DMS53 treated with DMSO at 0.1 percent for 48 hours (cell line): Measurements from ENCODE around the gene STRIT1.
"Not testable (repeated sequence)": the region's sequence is repeated elsewhere in the genome, so short reads cannot be mapped to it uniquely, and the experiment has no call there.

Experiments
- DNase-seq: peaks from one replicate; lab custom pipeline; 2025; ENCODE audit not compliant: unreplicated experiment; lab: John Stamatoyannopoulos, UW

STRIT1 gene

GRCh38 chr3:155313916-155314315 is 20.4 kb upstream of the STRIT1 start:
- DNase-seq = no peak

- DNase-seq = no peak
These were observed 19.8 kb upstream of the STRIT1 start for GRCh38 chr3:155313300-155313699.

GRCh38 chr3:155312781-155313180 is 19.3 kb upstream of the STRIT1 start:
- no peak for DNase-seq

- no peak for DNase-seq
These were observed 16.1 kb upstream of the STRIT1 start for GRCh38 chr3:155309581-155309980.

- DNase-seq = no peak
These were observed 15.3 kb upstream of the STRIT1 start for GRCh38 chr3:155308831-155309230.

GRCh38 chr3:155307183-155307582 is 13.7 kb upstream of the STRIT1 start:
- DNase-seq = no peak

GRCh38 chr3:155304394-155304793 is 10.9 kb upstream of the STRIT1 start:
- DNase-seq = no peak

DNA sequence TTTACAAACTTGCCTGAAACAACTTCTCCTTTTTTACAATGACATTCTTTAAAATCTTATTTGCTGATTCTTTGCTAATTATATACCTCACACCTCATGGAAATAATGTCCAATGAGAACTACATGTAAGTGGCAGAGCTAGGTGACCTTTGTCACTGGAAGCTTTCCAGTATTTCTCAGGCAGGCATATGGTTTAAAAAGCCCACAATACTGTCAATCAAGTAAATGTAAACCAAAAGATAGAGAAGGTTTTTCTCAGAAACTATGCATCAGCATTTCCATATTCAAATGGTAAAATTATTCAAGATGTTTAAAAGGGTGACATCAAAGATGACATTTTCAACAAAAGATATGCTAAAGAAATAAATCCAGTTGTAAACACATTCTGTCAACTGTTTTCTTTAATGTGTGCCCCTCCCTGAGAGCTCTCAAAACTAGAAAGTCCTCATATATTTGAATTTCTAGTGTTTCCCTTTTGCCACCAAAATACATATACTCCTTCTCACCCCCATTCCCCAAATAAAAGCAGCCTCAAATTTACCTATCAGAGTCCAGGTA is 10.1 kb upstream of the STRIT1 start:
- DNase-seq = no peak

DNA sequence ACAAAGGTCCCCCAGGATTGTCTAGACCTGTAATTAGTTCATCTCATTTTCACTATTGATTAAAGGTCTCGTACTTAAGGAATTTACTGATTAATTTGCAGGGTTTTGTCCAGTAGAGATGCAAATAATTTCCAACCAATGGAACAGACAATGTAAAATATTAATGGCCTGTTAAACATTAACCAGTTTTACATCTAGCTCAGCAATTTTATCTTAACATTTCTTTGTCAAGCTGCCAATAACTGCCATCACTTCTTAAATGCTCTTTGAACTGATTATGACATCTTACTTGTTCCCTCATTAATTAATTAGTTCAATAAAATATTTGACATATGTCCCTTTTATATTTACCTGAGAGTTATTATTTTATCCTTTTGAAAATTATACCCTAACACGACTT is 9.4 kb upstream of the STRIT1 start:
- no peak for DNase-seq

GRCh38 chr3:155302481-155302880 is 9.0 kb upstream of the STRIT1 start:
- no peak for DNase-seq

- no peak for DNase-seq
These were observed 3.6 kb upstream of the STRIT1 start for GRCh38 chr3:155297100-155297499.

DNA sequence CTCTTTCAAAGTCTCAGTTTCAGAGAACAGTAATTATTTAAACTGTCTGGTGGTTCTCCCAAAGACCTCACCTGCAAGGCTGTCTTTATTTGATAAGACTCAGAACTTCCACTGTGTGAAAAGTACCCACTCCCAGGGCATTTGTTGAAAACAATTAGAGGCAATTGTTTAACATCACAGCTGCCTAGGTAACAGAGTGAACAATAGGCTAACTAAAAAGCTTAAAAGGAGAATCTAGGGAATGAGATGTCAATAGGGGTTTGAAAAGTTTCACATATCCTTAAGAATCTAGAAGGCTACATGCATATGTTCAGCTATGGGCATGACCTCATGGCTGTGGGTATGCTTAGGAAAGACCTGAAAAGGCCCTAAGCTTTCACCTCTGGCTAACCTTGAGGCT is 2.9 kb upstream of the STRIT1 start:
- DNase-seq = no peak

DNA sequence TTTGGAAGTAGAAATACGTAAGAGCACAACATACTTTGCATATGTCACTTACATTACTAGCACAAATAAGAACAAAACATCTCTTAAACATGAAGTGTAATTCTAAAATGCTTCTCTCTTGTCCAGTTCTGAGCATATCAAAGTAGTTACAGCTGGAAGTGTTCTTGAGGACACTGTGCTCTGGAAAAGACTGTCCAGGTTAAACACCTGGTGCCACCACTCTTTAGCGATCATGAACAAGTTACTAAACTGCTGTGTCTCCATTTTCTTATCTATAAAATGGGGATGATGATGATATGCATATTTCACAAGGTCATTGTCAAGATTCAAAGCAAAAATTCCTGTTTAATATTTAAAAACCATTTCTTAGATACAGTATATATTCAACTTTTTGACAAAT is 790 bp downstream of the STRIT1 start:
- no peak for DNase-seq

- no peak for DNase-seq
These were observed 1.4 kb downstream of the STRIT1 start for GRCh38 chr3:155292133-155292532.

DNA sequence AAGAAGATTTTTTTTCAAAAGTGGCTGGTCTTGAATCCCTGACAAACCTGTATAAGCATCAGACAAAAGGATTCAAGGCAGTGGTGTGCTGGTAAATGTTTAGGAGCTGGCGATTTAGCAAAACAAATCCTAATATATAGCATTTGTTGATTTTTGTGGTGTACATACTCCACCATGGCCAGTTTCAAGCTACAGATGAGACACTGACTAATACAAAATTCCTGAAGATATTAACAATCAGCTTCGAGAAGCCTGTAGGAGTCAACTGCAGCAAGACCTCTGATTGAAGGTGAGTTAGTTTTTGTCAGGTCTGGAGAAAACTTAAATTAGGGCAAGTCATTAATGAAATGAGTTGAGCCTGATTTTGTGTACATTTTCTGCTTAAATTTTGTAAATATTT is 6.7 kb downstream of the STRIT1 start:
- DNase-seq = no peak

- no peak for DNase-seq
These were observed 7.5 kb downstream of the STRIT1 start for GRCh38 chr3:155285936-155286335.

DNA sequence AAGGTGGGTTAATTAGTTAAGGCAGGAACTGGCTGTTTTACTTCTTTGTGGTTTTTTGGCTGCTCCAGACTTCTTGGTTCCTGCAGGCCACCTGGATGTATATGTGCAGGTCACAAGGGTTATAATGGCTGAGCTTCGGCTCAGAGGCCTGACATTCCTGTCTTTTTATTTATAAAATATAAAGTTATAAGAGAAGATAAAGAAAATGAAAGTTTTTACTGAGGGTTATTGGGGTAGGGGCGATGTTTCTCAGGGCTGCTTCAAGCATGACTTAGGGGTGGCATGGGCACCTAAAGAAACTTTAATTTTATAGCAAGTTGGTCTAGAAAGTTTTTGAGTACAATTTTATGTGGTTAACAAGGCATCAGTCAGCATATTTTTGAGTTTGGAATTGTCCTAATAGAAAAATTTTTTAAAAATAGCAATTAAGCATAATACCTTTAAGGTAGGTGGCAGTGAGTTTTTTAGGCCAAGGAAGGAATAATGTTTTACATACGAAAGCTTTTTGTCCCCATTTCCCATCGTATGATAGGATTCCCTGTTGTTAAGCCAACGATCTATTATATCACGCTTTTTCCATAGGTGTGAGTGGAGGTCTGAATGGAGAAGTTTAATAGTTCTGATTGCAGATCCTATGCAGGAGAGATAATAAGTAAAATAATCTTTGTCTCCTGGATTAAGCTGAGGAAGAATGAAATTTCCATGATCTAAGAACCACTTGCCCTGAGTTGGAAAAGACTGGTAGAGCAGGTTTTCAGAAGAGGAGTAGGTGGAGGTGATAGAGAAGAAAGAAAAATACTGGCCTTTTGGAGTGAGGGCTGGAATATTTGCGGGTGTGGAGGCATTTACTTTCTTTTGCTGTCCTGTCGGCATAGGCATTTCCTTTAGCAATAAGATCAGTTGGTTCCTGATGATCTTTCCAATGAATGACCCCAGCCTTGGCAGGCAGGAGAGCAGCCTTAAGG is 10.1 kb downstream of the STRIT1 start:
- DNase-seq = no peak

DNA sequence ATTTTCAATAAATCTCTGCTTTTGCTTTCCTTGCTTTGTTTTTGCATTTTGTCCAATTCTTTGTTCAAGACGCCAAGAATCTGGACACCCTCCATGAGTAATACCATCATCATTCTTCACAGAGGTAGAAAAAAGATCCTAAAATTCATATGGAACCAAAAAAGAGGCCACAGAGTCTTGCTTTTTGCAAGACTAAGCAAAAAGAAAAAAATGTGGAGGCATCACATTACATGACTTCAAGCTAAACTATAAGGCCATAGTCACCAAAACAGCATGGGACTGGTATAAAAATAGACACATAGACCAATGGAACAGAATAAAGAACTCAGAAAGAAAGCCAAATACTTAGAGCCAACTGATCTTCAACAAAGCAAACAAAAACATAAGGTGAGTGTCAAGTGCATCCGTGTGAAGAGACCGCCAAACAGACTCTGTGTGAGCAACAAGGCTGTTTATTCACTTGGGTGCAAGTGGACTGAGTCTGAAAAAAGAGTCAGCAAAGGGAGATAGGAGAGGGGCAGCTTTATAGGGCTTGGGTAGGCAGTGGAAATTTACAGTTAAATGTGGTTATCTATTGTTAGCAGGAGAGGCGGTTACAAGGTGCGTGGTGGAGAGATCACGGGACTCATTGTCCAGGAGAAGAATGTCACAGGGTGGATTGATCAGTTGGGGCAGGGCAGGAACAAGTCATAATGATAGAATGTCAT is 10.9 kb downstream of the STRIT1 start:
- DNase-seq = no peak

DNA sequence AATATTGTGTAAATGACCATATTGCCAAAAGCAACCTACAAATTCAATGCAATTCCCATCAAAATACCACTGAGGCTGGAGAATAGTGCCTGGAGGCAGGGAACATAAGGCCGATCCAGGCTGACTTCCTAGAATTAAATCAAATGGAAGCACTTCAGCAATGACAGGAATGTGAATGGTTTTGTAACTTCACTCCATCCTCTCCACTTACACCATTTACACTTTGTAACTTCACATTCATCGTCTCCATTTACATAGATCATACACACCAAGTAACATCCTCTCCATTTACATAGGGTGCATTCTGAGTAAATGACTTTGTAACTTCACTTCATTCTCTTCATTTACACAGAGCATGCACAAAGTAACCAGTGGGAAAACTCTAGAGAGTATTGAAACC is 11.6 kb downstream of the STRIT1 start:
- DNase-seq = no peak

GRCh38 chr3:155276089-155276488 is 17.4 kb downstream of the STRIT1 start:
- not testable (repeated sequence) for DNase-seq

GRCh38 chr3:155275159-155275754 is 18.2 kb downstream of the STRIT1 start:
- not testable (repeated sequence) for DNase-seq
